AG08395 (cell line): Measurements from ENCODE around the gene PPM1H.
"Not testable (repeated sequence)": the region's sequence is repeated elsewhere in the genome, so short reads cannot be mapped to it uniquely, and the experiment has no call there.

ENCODE experiments used
- DNase-seq: peaks from one replicate; pipeline ENCODE4 v3.0.0; 2012; ENCODE audit warnings: mixed read lengths, low spot score

The PPM1H gene, protein sequence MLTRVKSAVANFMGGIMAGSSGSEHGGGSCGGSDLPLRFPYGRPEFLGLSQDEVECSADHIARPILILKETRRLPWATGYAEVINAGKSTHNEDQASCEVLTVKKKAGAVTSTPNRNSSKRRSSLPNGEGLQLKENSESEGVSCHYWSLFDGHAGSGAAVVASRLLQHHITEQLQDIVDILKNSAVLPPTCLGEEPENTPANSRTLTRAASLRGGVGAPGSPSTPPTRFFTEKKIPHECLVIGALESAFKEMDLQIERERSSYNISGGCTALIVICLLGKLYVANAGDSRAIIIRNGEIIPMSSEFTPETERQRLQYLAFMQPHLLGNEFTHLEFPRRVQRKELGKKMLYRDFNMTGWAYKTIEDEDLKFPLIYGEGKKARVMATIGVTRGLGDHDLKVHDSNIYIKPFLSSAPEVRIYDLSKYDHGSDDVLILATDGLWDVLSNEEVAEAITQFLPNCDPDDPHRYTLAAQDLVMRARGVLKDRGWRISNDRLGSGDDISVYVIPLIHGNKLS

DNA sequence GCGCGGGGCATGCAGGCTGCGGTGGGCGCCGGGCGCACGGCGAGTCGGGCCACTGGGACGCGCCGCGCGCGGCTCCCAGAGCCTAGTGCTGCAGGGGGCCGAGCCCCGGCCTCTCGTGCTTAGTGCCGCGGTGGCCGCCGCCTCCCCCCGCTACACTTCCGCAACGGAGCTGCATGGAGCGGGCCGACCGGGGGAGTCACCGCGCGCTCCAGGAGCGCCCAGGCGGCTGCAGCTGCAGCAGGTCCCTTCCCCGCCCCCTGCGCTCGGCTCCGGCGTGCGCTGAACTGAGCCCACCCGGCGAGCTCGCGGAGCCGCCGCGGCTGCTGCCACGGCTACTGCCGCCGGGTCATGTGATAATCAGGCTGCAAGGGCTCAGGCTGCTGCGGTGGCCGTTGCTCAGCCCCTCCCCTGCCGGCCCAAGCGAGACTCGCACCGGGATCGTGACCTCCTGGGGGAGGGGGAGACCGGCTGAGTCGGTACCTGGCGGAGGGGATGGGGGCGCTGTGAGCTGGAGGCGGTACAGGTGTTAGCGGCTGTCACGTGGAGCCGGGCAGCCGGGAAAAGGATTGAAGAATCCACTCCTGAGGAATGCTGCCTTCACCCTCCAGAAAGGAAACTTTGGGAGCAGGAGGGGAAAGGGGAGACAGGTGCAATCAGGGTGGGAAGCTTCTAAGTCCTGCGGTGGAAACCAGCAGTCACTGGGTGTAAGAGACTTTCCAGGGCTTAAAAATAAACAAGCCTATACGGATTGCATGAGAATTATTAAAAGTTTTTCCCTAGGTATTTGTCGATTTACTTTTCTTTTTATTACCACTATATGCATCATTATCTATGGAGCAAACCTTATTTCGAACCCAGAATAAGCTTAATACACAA lies at the start of gene PPM1H:
TSS of gene PPM1H (minus strand) at position 352 of the 876 bp plus-strand sequence. CDS start 414 bp downstream, outside the sequence.
- peak; percentile 51 for DNase-seq

DNA sequence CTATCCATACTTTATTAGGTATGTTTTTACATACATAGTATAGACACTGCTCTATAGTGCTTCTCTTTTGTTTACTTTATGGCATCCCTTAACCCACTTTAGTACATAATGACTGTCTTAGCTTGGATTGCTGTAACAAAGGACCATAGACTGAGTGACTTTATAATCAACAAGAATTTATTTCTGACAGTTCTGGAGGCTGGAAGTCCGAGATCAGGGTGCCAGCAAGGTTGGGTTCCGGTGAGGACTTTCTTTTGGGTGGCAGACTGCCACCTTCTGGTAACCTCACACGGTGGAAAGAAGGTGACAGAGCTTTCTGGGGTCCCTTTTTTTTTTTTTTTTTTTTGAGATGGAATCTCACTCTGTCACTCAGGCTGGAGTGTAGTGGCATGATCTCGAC lies 48.6 kb upstream of the PPM1H start:
- DNase-seq, result no peak

DNA sequence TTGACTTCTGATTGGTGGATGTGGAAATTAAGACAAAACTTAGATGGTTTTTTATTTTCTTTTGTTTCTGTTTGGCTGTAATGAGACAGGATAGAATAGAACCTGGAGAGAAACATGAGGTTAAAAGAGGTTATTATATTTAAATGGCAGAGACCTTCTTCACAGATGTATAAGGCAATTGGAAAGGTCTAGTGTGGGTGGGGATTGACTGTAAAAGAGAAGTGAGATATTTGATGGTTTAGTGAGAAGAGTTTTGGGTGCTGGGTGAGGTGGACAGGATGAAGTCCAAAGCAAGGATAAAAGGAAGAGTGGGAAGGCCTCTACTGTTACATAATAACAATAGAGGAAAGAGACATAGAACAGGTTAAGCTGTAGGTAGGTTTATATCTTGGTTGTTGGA lies 43.8 kb upstream of the PPM1H start:
- no peak for DNase-seq

DNA sequence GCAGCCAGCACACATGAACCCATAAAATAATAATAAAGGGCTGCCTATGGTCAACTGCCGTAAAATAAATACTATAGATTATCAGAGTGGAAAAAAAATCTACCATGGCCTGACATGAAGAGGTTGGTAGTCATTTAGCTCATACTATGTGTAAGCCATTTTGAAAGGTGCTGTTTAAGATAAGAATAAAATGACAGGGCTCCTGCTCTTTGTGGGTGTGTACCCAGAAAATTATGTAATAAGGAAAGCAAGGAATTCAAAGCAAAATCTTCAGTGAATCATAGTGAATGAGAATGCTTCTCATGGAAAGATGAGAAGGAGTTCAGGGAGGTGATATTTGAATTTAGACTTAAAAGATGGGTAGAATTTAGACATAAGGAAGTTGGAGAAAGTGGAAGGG lies 42.9 kb upstream of the PPM1H start:
- no peak for DNase-seq

DNA sequence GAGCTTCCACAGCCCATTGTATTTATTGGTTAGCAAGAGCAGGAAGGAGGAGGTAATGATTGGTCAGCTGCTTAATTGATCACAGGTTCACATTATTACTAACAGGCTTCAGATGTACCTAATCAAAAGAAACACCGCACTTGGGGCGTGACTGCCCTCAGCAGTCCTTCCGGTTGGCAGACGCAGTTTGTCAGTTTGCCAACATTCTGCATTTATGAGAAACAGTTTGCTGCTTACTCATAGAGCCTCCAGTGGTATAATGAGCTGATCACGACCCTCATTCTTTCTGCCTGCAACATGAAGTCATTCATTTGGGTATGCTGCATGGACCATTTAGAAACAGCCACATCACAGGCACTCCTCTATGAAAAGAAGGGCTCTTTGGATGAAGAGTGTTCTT lies 42.5 kb upstream of the PPM1H start:
- DNase-seq, result peak; percentile 8

DNA sequence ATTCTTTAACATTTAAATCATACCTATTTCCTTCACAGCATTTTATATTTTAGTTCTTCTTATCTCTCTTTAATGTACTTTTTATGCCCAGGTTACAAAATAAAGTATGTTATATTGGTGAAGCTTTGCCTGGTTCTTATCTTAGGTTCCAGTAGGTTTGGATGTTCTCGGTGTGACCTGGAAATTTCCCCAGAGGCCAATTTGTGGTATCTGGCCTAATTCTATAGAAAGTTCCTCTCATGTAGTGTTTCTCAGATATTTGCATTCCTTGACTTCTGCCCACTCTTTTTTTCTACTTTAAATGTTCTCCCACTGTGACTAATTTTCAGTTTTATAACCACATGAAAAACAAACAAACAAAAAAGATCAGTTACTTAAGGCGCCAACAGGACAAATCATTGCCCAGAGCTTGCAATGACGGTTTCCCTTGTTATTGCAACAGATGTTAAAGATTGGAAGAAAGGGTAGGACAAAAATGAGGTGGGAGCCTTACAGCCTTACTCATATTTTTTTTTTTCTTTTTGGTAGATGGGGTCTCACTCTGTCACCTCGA lies 41.2 kb upstream of the PPM1H start:
- no peak for DNase-seq

DNA sequence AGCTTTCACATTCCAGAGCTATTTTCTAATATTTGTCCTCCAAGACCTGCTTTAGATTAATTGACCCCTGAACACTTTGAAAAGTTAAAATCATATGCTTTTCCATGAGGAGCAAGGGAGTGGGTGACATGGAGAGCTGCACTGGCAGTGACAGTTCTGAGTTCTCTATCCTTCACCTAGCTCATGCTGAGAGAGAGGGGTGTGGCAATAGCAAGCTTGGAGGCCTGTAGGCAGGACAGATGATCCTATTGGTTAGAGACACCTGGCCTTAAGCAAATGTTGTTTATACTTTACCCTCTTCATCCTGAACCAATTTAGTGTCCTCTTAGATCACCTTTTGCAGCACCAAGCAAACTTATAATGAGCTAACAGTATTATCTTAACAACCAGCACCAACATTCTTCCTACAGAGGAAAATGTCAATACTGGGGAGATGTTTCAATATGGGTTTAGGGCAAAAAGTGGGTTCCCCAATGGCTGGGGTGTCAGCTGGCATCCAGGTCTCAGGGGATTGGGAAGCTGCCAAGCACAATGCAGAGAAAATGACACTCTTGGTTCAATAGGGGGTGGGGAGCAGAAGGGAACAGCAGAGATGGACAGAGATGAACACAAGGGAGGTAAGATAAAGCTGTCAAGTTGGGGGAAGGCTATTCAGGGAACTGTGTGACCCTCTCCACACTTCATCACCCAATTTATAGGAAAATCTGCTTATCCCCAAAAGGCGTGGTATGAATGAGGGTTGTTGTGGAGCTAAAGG lies 37.0 kb upstream of the PPM1H start:
- no peak for DNase-seq

DNA sequence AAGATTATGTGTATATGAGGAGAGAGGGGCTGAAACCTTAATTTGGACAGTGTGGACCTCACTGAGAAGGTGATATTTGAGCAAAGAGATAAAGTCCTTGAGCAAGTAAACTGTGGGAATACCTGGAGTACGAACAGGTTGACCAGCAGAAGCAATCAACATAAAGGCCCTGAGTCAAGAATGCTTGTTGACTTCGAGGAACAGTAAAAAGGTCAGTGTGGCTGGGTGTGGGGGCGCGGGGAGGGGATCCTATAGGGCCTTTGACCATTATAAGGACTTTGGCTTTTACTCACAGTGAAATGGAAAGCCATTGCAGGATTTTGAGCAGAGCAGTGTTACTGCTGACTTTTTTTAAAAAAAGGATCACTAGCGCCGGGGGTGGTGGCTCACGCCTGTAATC lies 34.7 kb upstream of the PPM1H start:
- DNase-seq, result no peak

DNA sequence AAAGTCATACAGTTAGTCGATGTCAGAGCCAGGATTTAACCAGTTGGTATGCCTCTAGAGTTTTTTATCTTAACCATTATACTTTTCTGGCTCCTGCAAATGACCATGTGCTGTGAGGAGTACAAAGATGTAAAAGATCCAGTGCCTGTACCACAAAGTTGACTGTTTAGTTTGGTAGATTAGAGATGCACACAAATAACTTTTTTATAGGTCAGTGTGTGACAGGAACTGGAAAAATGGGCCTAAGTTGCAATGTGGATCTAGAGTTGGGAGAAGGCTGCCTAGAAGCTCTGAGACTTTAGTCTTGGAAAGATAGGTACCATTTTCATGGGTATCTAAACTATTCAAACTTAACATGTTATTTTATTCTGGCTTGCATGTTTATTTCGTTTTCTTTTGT lies 32.8 kb upstream of the PPM1H start:
- DNase-seq, result no peak

DNA sequence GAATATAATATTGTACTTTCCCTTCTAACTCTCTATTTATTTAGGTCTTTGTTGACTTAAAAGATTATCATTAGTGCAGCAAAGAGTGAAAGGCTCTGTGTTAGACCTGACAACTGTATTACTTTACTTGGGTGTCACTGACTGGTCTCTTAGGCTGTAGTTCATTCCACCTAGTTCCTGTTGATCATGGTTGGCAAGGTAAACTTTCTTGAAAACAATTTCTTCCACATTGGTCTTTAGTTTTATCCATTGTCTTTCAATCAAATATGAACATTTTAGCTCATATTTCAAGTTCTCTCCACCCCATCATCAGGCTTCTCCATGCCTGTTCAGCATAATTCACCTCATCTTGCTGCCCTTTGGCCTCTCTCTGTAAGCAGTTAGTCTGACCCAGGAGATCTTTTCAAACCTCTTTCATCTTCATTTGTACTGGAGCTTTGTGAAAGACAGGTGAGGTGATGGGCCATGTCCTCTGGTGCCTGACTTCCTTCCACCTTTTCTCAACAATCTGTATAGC lies 32.1 kb upstream of the PPM1H start:
- DNase-seq, result no peak

DNA sequence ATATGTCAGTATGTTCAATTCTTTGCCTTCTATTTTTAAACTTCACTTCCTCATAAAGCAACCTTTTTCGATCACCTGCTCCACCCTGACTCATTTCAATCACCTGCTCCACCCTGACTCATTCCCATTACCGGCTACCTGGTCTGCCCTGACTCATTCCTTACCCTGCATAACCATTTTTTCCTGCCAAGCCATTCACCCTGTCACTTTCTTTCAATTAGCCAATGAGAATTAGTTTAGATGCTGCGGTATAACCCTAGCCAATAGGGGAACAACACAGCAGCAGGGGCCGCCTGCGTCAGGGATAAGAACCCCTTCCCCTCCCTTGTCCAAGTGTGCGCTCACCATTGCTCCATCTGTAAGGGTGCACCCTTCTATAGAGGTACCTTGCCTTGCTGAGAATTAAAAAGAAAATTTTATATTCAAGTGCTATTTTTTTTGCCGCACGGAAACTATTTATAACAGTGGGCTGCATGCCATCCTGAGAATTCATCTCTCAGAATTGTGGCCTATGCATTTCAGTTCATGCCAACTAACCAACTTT lies 31.6 kb upstream of the PPM1H start:
- not testable (repeated sequence) for DNase-seq

DNA sequence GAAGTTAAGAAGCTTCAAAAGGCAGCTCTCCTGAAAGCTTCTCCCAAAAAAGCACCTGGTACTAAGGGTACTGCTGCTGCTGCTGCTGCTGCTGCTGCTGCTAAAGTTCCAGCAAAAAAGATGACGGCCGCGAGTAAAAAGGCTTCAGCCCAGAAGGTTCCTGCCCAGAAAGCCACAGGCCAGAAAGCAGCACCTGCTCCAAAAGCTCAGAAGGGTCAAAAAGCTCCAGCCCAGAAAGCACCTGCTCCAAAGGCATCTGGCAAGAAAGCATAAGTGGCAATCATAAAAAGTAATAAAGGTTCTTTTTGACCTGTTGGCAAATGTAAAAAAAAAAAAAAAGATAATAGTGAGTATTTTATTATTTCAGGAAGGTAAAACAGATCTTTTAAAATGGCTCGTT lies 30.8 kb upstream of the PPM1H start:
- not testable (repeated sequence) for DNase-seq

DNA sequence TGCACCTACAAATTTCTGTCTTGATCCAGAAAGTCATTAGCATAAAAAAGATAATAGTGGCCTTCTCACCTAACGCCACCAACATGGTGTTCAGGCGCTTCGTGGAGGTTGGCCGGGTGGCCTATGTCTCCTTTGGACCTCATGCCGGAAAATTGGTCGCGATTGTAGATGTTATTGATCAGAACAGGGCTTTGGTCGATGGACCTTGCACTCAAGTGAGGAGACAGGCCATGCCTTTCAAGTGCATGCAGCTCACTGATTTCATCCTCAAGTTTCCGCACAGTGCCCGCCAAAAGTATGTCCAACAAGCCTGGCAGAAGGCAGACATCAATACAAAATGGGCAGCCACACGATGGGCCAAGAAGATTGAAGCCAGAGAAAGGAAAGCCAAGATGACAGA lies 30.3 kb upstream of the PPM1H start:
- not testable (repeated sequence) for DNase-seq

DNA sequence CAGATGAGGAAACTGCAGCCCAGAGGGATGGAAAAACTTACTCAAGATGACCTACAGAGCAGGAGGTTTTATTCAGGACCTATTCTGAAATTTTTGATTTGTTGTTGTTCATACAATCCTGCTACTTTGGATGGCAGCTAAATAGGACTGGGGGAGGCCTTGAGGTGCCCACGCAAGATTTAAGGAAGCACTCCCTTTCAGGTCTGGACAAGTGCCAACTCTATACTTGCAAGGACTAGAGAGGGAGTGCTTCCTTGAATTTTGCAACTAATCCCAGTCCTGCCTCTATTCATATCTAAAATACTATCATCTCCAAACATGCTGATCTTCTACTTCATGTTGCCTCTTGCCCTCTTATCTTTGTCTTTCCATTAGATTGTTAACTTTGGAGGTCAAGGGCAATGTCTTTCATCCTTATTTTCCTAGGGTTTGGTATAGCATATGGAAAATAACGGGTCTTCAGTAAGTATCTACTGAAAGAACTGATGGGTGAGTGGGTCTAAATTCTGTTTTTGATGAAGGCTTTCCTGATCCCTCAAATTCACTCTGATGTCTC lies 28.6 kb upstream of the PPM1H start:
- no peak for DNase-seq

DNA sequence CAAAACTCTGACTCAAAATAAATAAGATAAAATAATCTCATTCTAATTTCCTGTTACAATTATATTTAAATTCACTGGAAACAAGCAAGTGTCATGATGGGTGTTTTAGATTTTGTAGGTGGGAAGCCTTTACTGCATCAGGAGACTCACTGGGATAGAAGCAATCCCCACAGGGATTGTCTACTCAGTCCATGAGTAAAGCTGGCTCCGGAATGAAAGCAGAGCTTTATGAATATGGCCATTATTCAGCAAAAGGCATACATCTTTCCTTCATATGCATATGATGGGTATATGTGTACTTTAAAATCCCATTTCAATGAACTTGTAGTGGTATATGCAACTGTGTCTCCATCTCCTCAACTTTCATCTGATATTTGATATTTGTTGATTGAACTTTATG lies 25.4 kb upstream of the PPM1H start:
- no peak for DNase-seq

DNA sequence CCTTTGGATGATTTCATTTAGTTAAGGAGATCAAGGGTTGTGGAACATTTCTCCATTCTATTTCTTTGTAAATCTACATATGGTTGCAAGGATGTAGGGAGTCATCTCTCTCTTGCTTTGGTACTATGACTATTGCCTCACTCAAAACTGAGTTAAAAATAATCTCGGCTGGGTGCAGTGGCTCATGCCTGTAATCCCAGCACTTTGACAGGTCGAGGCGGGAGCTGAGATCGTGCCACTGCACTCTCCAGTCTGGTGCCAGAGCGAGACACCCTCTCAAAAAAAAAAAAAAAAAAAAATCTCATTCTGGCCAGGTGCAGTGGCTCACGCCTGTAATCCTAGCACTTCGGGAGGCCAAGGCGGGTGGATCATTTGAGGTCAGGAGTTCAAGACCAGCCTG lies 24.8 kb upstream of the PPM1H start:
- no peak for DNase-seq

DNA sequence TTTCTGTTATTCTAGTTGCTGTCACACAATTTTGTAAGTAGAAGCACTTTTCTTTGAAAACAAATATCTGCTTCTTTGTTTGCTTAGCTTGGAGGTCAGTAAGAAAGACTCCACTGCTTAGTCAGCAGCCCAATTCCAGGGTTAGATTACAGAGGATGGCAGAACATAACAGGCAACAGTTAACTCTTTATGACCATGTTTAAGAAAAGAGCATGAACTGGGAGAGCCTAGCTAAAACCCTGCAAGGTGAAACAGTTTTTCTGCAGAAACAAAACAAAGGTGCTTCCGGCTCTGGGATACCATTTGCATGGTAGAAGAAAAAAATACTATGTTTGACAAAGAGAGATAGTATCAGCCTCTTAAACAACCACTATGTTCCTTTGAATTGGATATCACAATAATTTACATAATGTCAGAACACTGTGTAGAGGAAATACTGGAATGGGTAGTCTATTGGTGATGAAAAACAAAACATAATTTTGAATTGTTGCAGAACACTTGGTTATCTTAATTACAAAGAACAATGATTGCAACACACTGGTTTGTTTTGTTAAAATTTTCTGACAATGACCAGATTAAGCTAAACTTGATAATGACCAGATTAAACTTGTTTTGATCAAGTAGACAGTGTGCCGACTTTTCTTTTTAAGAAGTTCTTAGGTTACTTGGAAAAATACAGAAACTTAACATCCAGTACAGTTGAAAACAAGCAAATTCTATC lies 22.4 kb upstream of the PPM1H start:
- DNase-seq, result no peak

DNA sequence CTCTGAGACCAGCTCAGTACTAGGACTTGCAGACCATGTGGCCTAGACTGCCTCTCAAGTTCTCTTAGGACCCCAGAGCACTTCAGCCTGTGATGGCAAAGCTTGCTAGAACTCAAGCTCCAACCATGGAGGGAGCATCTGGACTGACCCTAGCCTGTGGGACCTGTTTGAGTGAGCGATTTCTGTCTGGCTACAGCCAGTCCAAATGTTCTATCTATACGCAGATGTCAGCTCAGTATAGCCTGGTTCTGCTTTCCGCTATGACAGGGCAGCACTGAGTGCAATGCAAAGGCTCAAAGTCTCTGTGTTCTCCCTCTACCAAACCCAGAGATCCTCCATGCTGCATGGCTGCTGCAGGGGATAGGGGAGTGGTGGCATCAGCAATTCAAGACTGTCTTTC lies 20.7 kb upstream of the PPM1H start:
- DNase-seq, result no peak

DNA sequence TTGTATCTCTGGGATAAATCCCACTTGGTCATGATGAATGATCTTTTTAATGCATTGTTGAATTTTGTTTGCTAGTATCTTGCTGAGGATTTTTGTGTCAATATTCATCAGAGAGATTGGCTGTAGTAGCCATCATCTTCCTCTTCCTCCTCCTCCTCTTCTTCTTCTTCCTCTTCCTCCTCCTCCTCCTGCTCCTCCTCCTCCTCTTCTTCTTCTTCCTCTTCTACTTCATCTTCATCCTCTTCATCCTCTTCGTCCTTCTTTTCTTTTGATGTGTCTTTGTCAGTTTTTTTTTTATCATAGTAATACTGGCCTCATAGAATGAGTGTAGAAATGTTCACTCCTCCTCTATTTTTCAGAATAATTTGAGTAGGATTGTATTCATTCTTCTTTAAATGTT lies 15.4 kb upstream of the PPM1H start:
- DNase-seq, result no peak

DNA sequence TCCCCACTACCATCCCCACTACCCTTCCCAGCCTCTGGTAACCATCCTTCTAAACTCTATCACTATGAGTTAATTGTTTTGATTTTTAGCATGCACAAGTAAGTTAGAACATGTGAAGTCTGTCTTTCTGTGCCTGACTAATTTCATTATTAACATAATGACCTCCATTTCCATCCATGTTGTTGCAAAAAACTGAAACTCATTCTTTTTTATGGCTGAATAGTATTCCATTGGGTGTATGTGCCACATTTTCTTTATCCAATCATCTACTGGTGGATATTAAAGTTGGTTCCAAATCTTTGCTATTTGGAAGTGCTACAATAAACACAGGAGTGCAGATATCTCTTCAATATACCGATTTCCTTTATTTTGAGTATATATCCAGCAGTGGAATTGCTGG lies 13.2 kb upstream of the PPM1H start:
- DNase-seq, result no peak
